Effector memory CD8-positive, alpha-beta T cell (primary cell): ENCODE data around the gene CASZ1.

Experiments used
- ATAC-seq: fragments of 150-1000 bp; cut with Tn5 transposase; replicated peaks from 2 replicates; pipeline ENCODE4 v1.10.0; 2021; ENCODE audit warnings: mild to moderate bottlenecking, moderate library complexity
- DNase-seq, 3 experiments: peaks; one replicate each; pipeline ENCODE4 v3.0.0; 2021
- H3K27ac Mint-ChIP-seq, 2 donors: one replicate each; pipeline ENCODE4 v1.8.0; 2022; ENCODE audit warnings: mild to moderate bottlenecking in 2 of 2, mixed read lengths in 2 of 2, moderate library complexity in 2 of 2
- H3K27me3 Mint-ChIP-seq, 2 donors: one replicate each; pipeline ENCODE4 v1.8.0; 2022; ENCODE audit warnings: mixed read lengths in 2 of 2
- H3K36me3 Mint-ChIP-seq: one replicate; pipeline ENCODE4 v1.8.0; 2022; ENCODE audit warnings: mild to moderate bottlenecking, moderate library complexity, mixed read lengths; ENCODE audit not compliant: insufficient read depth
- H3K4me1 Mint-ChIP-seq, 2 donors: one replicate each; pipeline ENCODE4 v1.8.0; 2022; ENCODE audit warnings: low read depth in 2 of 2, mixed read lengths in 2 of 2
- H3K4me3 Mint-ChIP-seq, 2 donors: one replicate each; pipeline ENCODE4 v1.8.0; 2022; ENCODE audit warnings: mild to moderate bottlenecking in 2 of 2, mixed read lengths in 2 of 2, moderate library complexity in 2 of 2
- H3K9me3 Mint-ChIP-seq, 2 donors: one replicate each; pipeline ENCODE4 v1.8.0; 2022; ENCODE audit warnings: mixed read lengths in 2 of 2

CASZ1 gene

DNA sequence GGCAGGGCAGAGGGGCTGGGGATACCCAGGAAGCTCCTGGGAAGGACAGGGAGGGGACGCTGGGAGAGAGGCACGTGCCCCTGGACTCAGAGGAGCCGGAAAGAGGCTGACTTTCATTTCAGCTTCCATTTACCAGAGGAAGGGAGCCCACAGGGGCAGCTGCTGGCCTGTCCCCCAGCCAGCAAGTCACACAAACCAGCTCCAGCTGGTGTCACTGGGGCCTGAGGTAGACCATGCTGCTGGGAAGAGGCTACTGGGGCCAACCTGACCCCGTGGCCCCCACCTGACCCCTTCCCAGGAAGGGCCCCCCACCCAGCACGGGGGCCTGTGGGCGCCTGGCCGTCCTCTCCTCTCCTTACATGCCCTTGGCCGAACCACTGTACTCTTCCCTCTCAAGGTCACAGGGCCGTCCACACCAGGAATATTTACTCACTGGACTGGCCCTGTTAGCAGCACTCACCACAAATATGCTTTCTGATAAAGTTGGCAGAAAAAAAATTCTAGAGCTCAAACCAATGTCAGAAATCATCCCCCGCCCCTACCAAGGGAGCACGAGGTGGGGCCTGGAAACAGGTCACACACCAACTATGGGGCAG, 110.5 kb downstream of the CASZ1 start:
- no peaks in the 10 kb centered on the region for H3K9me3 Mint-ChIP-seq
- H3K36me3 Mint-ChIP-seq, result peaks cover 55% of the 10 kb centered on the region
- H3K27ac Mint-ChIP-seq, result peak overlapping the region in 1 of 2 donors; percentile 60
- H3K4me1 Mint-ChIP-seq, result peaks cover 43 to 55% of the 10 kb centered on the region in 2 donors
- no peak overlapping the region for H3K4me3 Mint-ChIP-seq
- no peak for ATAC-seq
- no peaks in the 10 kb centered on the region for H3K27me3 Mint-ChIP-seq
- no peak for DNase-seq

DNA sequence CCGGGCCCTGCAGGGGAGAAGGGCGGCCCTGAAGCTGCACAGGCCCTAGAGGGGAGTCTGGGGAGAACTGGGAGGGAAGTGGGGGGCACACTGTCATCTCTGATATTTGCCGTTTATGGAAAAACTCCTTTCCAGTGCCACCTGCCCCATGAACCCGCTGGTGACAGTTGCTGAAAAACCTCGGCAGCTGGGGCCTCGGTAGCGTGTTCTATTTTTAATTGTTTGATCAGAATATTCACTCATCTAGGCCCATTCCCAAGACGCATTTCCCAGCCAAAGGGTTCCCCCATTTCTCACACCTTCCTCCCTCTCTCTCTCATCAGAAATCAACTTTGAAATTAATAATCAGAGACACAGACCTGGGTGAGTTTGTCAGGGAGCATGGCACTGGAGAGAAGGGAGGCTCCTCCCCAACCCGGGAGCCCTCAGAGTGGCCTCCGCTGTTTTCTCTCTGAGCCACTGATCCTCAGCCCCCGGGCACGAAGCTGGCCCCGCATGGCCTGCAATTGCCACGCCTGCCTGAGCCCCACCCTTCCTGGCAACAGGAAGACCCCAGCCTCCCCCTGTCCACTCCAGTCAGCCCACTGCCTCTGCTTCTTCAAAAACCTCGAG, 111.1 kb downstream of the CASZ1 start:
- ATAC-seq (no peak), DNase-seq (no peak)
- peaks cover 52% of the 10 kb centered on the region for H3K36me3 Mint-ChIP-seq
- H3K27me3 Mint-ChIP-seq, result no peaks in the 10 kb centered on the region
- peak overlapping the region in 1 of 2 donors; percentile 57 for H3K27ac Mint-ChIP-seq
- peaks cover 43 to 52% of the 10 kb centered on the region in 2 donors for H3K4me1 Mint-ChIP-seq
- no peaks in the 10 kb centered on the region for H3K9me3 Mint-ChIP-seq
- H3K4me3 Mint-ChIP-seq, result no peak overlapping the region

DNA sequence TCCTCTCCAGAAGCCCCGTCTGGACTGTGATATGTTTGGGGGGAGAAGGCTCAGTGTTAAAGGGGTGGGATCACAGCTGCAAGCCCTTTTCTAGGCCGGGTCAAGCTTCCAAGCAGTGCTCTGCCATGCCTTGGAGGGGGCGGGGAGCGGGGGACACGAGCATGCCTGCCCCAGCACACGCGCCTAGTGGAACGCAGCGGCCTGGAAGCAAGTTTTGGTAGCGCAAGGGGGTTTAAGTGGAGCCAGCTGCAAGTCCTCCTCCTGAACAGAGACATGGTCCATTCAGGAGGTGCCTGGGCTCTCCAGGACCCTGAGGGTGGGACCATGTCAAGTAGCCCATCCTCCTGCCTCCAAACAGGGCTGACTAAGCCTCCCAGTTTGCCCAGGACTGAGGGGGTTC, 112.2 kb downstream of the CASZ1 start:
- Mint-ChIP-seq H3K36me3 (peaks cover 59% of the 10 kb centered on the region), H3K27me3 (no peaks in the 10 kb centered on the region), H3K4me3 (no peak overlapping the region), H3K27ac (peak overlapping the region in 1 of 2 donors; percentile 62), H3K9me3 (no peaks in the 10 kb centered on the region), H3K4me1 (peaks cover 45 to 52% of the 10 kb centered on the region in 2 donors)
- DNase-seq (no peak), ATAC-seq (no peak)

DNA sequence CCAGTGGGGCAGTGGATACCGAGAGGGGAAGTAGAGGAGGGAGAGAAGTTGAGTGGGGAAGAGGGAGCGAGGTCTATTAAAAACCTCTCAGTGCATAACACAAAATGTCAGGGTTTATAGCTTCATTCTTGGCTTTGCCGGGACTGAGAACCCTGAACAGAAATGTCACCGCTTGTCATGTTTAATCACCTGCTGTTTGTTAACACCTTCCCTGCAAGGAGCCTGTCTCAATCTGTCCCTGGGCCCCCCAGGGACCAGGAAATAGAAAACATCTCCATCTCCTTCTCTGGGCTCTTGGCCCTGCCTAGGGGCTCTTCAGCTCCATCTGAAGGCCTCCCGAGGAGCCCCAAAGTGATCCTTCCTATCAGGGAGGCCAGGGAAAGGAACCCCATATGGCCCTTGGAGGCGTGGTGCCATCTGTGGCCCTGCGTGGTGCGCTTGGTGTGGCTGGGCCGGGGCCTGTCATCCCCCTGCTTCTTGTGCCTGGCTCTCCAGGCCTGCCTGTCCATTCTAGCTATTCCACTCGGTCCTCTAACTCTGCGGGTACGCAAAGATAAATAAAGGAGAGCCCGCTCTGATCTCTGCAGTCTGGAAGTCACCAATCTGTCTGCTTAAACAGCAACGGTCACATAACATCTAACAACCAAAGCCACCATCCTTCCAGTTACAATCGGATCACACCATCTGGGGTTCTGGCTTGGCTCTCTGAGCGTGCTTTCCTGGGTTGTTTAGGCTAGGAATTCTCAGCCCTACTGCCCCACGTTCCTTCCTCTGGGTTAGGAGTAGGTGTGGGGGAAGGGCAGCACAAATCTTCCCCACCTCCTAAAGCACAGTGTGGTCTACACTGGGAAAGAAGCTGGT, 113.8 kb downstream of the CASZ1 start:
- peak overlapping the region in 1 of 2 donors; percentile 46 for H3K27ac Mint-ChIP-seq
- H3K36me3 Mint-ChIP-seq, result peaks cover 47% of the 10 kb centered on the region
- H3K27me3 Mint-ChIP-seq, result no peaks in the 10 kb centered on the region
- no peak for ATAC-seq
- H3K9me3 Mint-ChIP-seq, result no peaks in the 10 kb centered on the region
- peaks cover 43 to 48% of the 10 kb centered on the region in 2 donors for H3K4me1 Mint-ChIP-seq
- DNase-seq, result no peak
- no peak overlapping the region for H3K4me3 Mint-ChIP-seq

DNA sequence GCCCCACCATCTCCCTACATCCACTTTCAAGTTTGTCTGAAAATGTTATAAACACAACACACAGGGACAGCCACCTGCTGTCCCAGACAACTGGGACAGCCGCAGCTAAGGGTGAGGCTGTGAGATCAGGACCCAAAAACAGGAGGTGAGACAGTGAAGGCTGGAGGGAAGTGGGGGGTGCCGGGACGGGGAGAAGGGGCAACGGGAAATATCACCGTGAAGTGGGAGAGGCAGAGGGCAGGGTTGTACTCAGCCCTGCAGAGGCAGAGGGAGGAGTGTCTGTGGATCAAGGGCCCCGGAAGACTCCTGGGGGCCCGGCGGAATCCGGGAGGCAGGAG, 114.4 kb downstream of the CASZ1 start:
- peaks cover 41 to 49% of the 10 kb centered on the region in 2 donors for H3K4me1 Mint-ChIP-seq
- H3K27me3 Mint-ChIP-seq, result no peaks in the 10 kb centered on the region
- ATAC-seq (no peak), DNase-seq (no peak)
- no peaks in the 10 kb centered on the region for H3K9me3 Mint-ChIP-seq
- H3K36me3 Mint-ChIP-seq, result peaks cover 47% of the 10 kb centered on the region
- H3K27ac Mint-ChIP-seq, result peak overlapping the region in 1 of 2 donors; percentile 23
- H3K4me3 Mint-ChIP-seq, result no peak overlapping the region

DNA sequence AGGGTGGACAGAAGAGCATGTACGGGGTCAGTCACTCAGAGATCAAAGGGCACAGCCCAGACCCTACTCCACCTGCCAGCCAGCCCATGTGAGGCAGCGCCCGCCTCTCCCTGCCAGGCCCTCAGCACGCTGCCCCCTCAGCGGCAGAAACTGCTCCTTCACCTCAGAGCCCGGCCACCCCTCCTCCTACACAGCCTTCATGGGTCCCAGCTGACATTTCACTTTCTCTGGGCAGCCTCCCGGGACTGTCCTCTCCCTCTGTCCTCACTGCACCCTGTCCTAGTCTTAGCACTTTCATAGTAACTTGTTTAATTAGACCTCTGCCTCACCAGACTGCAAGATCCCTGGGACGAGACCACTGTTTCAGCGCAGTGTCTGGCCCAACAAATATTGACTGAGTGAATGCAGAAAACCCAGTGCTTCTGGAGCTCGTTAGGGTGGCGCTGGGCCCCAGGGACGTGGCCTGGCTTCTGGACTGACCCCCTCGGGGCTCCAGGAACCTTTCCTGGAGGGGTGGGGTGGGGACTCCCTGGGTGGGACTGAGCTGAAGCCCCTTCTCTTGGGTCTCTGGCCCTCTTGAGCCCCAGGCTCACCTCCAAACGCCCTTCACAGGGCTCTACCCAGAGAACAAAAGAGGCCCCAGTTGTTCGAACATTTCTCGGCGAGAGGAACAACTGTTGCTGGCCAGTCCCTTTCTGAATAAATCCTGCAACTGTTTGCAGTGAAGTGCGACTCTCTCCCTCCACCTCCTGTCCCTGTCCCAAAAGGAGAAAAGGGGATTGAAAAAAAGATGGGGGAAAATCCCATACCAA, 114.9 kb downstream of the CASZ1 start:
- Mint-ChIP-seq H3K9me3 (no peaks in the 10 kb centered on the region), H3K4me1 (peaks cover 46 to 55% of the 10 kb centered on the region in 2 donors), H3K36me3 (peaks cover 49% of the 10 kb centered on the region)

DNA sequence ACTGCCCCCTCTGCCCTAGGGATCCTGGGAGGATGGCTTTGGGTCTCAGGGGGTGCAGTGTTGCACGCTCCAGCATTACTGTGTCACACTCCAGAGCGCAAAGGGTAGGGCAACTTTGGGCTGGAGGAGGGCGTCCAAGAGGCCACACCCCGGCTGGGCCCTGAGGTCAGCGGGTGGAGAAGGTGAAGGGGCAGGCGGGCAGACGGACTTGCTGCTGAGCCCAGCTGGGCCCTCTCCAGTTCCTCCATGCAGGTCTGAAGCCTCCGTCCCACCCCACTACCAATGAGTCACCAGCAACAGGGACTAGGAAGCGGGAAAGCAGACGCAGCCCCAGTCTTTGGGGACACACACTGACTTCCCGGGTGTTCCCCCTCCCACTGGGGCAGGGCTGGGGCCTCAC, 116.0 kb downstream of the CASZ1 start:
- no peak for DNase-seq
- no peaks in the 10 kb centered on the region for H3K9me3 Mint-ChIP-seq
- peaks cover 45 to 54% of the 10 kb centered on the region in 2 donors for H3K4me1 Mint-ChIP-seq
- no peak overlapping the region for H3K27ac Mint-ChIP-seq
- H3K27me3 Mint-ChIP-seq, result no peaks in the 10 kb centered on the region
- no peak overlapping the region for H3K4me3 Mint-ChIP-seq
- peaks cover 48% of the 10 kb centered on the region for H3K36me3 Mint-ChIP-seq
- ATAC-seq, result no peak

More for the DNA sequence above, 114.9 kb downstream of the CASZ1 start:
- Mint-ChIP-seq H3K27ac (peak overlapping the region; percentile 23 to 46), H3K4me3 (no peak overlapping the region), H3K27me3 (no peaks in the 10 kb centered on the region)
- ATAC-seq, result no peak
- DNase-seq, result no peak

DNA sequence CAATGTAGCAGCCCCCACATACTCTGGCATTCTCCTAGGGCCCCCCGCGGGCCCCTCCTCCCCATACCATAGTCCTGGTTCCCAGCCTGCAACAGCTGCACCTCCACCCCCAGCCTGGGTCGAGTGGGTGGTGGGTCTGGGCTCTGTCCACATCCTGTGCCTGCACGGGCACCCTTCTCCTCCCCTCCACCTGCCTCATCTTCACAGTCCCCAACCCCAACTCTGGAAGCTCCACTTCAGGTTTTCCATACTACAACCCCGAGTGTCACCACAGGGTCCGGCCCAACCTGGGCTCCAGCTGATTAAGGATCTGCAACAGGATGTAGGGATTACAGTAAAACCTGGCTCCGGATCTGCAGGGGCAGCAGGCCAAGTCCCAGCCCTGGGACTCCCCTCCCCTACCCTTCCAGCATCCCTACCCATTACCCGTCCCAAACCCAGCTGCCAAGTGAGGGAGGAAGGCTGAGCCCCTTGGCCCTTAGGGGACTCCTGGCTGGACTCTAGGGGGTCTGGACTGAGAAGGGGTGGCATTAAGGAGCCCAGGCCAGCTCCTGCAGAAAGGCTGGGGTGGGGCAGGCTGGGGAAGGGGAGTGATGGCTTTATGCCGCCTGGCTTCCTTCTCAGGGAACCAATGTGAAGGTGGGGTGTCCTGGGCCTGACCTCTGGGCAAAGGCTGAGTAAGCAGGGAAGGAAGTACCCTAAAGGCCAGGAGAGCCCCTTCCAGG, 116.8 kb downstream of the CASZ1 start:
- H3K27ac Mint-ChIP-seq, result peak overlapping the region; percentile 31 to 38
- no peaks in the 10 kb centered on the region for H3K9me3 Mint-ChIP-seq
- H3K4me3 Mint-ChIP-seq, result peak overlapping the region in 1 of 2 donors; percentile 29
- no peaks in the 10 kb centered on the region for H3K27me3 Mint-ChIP-seq
- peaks cover 46% of the 10 kb centered on the region for H3K36me3 Mint-ChIP-seq
- H3K4me1 Mint-ChIP-seq, result peaks cover 43 to 57% of the 10 kb centered on the region in 2 donors
- ATAC-seq (no peak), DNase-seq (no peak)

DNA sequence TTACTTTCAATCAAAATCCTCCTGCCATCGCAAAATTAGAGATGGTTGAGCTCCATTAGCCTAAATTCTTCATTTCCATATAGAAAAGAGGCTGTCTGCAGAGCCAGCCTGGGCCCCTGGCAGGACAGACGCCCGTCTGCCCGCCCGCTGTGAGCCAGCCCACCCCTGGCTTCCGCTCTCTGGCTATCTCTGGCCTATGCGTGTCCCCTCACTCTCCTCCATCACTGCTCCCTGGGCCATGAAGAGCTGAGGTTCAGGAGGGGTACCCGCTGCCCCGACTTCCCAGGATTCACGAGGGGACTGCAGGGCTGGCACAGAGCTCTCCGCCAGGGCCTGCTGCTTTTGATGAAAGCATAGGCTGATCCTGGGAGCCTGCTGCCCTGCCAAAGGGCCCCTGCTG, 117.6 kb downstream of the CASZ1 start:
- no peak for ATAC-seq
- Mint-ChIP-seq H3K27me3 (no peaks in the 10 kb centered on the region), H3K4me1 (peaks cover 42 to 54% of the 10 kb centered on the region in 2 donors), H3K4me3 (no peak overlapping the region), H3K9me3 (no peaks in the 10 kb centered on the region), H3K27ac (peak overlapping the region in 1 of 2 donors; percentile 31), H3K36me3 (peaks cover 43% of the 10 kb centered on the region)
- no peak for DNase-seq

DNA sequence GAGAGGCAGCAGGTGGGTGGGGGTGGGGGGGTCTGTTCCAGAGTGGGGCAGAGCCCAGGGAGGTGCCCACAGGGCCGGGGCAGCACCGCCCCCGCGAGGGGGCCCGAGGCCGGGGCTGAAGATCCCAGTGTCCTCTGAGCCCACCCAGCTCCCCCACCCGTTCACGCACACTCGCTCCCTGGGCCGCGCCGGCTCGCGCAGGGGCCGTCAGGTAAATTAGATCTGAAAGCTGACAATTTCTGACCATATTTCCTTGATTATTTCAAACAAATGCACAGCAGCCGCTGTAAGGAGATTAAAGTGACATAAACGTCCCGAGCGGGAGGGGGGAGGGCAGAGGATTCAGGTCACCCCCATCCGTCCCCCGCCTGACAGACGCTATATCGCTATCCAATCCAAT, 118.0 kb downstream of the CASZ1 start:
- no peak for DNase-seq

DNA sequence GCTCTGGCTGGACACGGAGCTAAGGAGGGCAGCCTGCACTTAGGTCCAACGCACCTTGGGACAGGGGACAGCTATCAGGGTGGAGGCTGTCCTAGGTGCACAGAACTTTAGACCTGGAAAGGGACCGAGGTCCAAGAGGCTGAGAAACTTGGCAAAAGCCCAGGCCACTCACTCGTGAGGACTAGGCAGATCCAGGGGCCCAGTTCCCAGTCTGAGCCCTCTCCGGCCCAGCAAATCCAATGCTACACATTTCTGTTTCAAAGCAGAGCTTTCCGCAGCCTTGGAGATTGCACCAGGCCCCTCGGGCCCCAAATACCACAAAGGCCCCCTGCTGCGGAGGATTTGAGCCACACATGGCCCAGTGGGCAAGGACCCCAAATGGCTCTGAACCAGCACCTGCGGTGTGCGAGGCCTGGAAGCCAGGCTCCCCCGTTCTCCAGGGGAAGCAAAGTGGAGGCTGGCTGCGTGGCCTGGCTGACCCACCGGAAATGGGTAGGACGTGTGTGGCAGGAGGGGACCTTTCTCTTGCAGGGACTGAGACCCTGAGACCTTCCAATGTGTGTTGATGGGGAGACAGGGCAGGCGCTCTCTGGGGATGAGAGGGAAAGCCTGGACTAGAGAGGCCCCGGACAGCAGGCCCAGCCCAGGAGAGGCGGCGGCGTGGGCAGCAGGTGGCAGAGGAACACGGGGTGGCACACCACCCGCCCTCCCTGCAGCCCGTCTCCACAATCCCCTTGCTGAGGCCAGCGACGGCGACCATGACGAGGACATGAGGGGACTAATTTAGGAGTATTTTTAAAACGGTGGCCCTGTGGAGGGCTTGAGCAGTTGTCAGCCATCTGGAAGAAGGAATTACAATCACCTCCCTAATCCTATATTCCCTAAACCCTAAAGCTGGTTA, 118.7 kb downstream of the CASZ1 start:
- Mint-ChIP-seq H3K36me3 (peaks cover 42% of the 10 kb centered on the region), H3K9me3 (no peaks in the 10 kb centered on the region), H3K27me3 (no peaks in the 10 kb centered on the region), H3K4me1 (peaks cover 35 to 44% of the 10 kb centered on the region in 2 donors), H3K27ac (peak overlapping the region; percentile 75 to 92), H3K4me3 (peak overlapping the region in 1 of 2 donors; percentile 17)
- DNase-seq, result no peak
- no peak for ATAC-seq

More for the DNA sequence above, 118.0 kb downstream of the CASZ1 start:
- Mint-ChIP-seq H3K36me3 (peaks cover 41% of the 10 kb centered on the region), H3K4me3 (no peak overlapping the region), H3K4me1 (peaks cover 39 to 49% of the 10 kb centered on the region in 2 donors), H3K27me3 (no peaks in the 10 kb centered on the region), H3K9me3 (no peaks in the 10 kb centered on the region), H3K27ac (no peak overlapping the region)
- ATAC-seq, result no peak

DNA sequence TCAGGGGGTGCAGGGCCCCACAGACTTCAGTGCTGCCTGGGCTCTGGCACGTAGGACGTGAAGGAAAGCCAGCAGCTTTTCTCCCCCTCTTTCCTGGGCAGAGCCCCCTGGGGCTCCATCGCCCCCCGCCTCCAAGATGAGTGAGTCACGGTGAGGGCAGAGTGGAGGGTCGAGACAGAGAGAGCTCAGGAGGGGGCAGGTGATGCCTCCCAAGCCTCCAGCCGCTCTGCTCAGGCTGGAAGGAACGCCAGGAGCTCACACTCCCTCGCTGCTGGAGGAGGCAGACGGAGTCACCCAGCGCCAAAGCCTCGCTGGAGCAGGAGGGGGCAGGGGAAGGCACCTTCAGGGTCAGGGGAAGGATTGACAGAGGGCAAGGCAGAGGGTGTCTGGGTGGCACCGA, 119.5 kb downstream of the CASZ1 start:
- peak overlapping the region; percentile 75 to 92 for H3K27ac Mint-ChIP-seq
- H3K36me3 Mint-ChIP-seq, result peaks cover 42% of the 10 kb centered on the region
- H3K4me3 Mint-ChIP-seq, result no peak overlapping the region
- no peaks in the 10 kb centered on the region for H3K27me3 Mint-ChIP-seq
- H3K9me3 Mint-ChIP-seq, result no peaks in the 10 kb centered on the region
- no peak for ATAC-seq
- no peak for DNase-seq
- H3K4me1 Mint-ChIP-seq, result peaks cover 32 to 44% of the 10 kb centered on the region in 2 donors
